G401 (cell line): ENCODE data around the gene NCOA4. TPM values are rescaled to one million over a fixed set of nuclear protein-coding genes. Genes with fewer than 3 reads are reported as not detected.
"Not testable (repeated sequence)": the region's sequence is repeated elsewhere in the genome, so short reads cannot be mapped to it uniquely, and the experiment has no call there.

Source experiments
- DNase-seq: peaks from one replicate; pipeline ENCODE4 v3.0.0-alpha.2; 2015; ENCODE audit warnings: low spot score
- in situ Hi-C: cut with HindIII; loops from 2 replicates; pipeline ENCODE4 v1.10.0; 2016; ENCODE audit warnings: low sequenced_read_pairs, mixed read lengths
- total RNA-seq: library from RNA; depleted of rRNA; stranded (reverse); fragments of >200 nt; shearing (Covaris generic); gene quantifications from 2 replicates; pipeline ENCODE4 v1.2.3, GENCODE V29; 2014

The NCOA4 gene
- total RNA-seq, 1 experiment from 2014 or later: 105 TPM

GRCh38 chr10:46001187-46001756, 29.2 kb downstream of the NCOA4 start:
- in situ Hi-C loops: no loop called here
- no peak for DNase-seq

DNA sequence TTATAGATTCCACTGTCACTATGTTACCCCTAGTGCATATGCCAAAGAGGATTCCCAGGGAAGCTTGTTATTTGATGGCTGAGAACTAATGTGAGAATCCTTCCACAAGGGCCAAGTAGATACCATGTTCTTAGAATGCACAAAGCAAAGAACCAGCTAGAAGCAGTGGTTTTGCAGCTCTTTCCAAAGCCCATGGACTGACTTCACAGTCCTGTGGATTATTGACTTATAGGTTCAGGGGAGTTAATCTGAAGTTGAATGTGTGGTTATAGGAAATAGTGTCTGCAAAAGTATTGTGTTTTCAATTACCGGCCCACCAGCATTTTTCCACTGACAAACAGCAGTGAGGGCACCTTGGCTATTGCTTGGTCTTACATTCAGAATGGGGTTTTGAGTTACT, 29.9 kb downstream of the NCOA4 start:
- in situ Hi-C loops: no loop called here
- no peak for DNase-seq

DNA sequence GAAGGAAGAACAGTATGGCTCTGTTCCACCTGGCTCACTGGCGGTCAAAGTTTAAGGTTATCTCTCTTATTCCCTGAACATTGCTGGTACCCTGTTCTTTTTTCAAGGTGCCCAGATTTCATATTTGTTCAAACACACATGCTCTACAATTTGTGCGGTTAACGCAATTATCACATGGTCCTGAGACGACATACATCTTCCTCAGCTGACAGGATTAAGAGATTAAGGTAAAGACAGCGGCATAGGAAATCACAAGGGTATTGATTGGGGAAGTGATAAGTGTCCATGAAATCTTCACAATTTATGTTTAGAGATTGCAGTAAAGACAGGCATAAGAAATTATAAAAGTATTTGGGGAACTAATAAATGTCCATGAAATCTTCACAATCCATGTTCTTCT, 30.5 kb downstream of the NCOA4 start:
- in situ Hi-C loops, DNase-seq: not testable (repeated sequence)

GRCh38 chr10:45997994-45998763, 32.2 kb downstream of the NCOA4 start:
- no peak for DNase-seq
- in situ Hi-C loops: no loop called here

DNA sequence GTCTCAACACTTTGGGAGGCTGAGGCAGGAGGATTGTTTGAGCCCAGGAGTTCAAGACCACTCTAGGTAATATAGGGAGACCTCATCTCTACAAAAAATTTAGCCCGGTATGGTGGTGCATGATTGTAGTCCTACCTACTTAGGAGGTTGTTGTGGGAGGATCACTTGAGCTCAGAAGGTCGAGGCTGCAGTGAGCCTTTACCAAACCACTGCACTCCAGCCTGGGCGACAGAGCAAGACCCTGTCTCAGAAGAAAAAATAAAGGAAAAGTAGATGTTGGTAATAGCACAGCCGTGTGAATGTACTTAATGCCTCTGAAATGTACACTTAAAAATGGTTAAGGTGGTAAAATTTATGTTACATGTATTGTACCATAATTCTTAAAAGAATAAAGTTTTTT, 32.9 kb downstream of the NCOA4 start:
- in situ Hi-C loops: no loop called here
- DNase-seq: no peak

GRCh38 chr10:45985590-45985989, 44.8 kb downstream of the NCOA4 start:
- DNase-seq, in situ Hi-C loops: not testable (repeated sequence)

DNA sequence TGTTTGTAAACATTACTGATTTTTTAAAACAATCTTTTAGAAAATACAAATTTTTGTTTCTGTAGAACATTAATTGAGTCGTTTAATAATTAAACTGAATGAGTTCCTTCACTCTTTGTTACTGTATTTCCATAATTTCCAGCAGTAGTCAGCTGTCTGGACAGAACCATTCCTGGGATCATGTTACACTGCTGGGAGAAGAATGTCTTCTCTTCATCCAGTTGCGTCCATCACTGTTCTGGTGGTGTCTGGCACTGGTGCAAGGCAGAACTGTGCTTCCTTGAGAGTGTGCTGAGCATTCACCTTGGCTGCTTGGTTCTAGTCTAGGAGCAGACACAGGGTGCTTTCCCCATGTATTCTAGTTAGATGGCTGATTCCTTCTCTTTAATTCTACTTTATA, 46.0 kb downstream of the NCOA4 start:
- in situ Hi-C loops, DNase-seq: not testable (repeated sequence)

GRCh38 chr10:45983538-45984186, 46.8 kb downstream of the NCOA4 start:
- DNase-seq: peak; percentile 34
- in situ Hi-C loops: not testable (repeated sequence)

DNA sequence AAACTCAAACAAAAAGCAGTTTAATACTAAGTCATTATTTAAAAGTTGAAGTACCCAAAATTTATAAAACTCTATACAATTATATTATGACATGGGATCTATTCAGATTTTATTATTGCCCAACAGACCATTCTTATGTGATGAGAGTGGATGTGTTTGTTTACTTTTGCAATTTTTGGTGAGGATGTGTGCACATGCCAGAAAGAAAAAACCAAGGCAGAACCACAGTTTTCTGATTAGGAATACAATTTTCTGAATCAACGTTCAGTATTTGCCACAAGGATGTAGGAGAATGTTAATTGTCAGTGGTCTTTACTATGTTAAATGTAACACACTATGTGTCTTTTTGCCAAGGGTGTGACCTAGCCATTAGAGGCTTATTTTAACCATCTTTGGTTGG, 49.1 kb downstream of the NCOA4 start:
- DNase-seq, in situ Hi-C loops: not testable (repeated sequence)

- in situ Hi-C loops: not testable (repeated sequence)
Measured at GRCh38 chr10:45978554-45978953, 51.9 kb downstream of the NCOA4 start.

DNA sequence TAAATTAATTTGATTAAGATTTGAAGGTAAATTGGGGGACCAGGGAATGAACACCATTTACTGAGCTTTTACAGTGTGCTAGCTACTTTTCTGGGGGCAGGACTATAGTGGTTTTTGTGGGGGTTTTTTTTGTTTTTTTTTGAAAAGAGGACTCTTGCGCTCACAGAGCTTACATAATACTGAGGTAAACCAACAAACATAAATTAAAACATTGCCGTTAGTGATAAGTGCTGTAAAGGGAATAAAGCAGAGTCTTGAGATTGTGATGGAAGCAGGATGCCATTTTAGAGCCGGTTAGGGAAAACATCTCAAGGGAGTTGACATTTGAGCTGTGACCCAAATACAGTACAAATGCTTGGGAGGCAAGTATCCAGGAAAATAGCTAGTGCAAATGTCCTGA, 56.4 kb downstream of the NCOA4 start:
- in situ Hi-C loops, DNase-seq: not testable (repeated sequence)

More at GRCh38 chr10:45978554-45978953, 51.9 kb downstream of the NCOA4 start:
- DNase-seq: not testable (repeated sequence)

GRCh38 chr10:45972813-45973169, 57.6 kb downstream of the NCOA4 start:
- in situ Hi-C loops: not testable (repeated sequence)
- DNase-seq: peak; percentile 6

DNA sequence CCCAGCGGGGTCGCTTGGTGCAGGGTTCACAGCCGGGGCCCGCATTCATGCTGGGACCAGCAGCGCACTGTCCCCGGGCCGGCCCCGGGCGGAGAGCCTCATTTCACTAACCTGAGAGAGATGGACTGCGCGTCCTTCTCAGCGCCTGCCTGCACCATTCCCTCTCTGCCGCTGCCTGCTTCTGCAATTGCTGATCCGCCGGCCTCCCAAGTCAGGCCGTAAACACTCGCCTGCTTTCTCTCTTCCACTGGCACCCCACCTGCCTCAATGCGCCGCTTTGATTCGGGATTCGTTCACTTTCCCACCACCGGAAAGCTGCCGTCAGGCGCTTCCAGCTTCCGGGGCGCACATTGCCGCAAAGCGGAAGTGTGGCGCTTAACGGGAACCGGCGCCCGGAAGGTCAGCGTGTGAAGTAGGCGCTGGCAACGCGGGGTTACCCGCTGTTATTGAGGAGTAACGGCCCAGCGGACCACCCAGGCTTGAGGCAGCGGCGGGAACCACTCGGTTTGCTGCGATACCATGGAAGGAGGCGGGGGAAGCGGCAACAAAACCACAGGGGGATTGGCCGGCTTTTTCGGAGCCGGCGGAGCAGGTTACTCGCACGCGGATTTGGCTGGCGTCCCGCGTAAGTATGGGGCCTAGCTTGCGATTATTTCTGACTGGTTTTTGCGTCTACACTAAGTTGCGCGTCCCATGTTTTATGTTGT, 58.2 kb downstream of the NCOA4 start, which contains the start of gene TIMM23:
TIMM23 (plus strand) TSS at position 384 of the 707 bp plus-strand sequence; CDS start at position 520, 136 bp downstream.
- DNase-seq: peak; percentile 83
- in situ Hi-C loops: not testable (repeated sequence)

DNA sequence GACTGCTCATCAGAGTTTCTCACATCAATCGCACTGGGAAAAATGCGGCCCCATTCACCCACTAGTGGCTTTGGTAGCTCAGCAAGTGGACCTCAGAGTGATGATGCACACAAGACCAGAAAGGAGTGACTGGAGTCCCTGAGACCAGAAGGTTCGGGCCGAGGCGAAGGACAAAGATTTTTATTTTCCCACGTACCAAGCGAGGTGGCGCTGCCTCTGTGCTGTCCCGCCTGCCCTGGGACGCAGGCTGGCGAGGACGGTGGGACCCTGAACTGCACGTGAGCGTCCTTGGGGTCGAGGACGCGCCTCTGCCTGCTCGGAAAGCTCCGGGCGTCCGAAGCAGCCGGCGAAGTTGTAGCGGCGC, 58.7 kb downstream of the NCOA4 start:
- peak; percentile 2 for DNase-seq
- in situ Hi-C loops: not testable (repeated sequence)

DNA sequence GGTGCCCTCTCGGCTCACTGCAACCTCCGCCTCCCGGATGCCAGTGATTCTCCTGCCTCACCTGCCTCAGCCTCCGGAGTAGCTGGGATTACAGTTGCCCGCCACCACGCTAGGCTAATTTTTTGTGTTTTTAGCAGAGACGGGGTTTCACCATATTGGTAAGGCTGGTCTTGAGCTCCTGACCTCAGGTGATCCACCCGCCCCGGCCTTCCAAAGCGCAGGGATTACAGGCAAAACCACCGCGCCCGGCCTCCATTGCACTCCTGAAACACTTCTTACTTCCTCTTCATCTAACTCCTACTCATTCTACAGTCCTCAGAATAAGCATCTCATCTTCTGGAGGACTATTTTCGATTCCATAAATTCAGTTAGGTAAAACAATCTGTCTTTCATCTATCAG, 59.4 kb downstream of the NCOA4 start:
- in situ Hi-C loops, DNase-seq: not testable (repeated sequence)

- DNase-seq, in situ Hi-C loops: not testable (repeated sequence)
Measured at GRCh38 chr10:45962686-45963452, 67.6 kb downstream of the NCOA4 start.

- in situ Hi-C loops, DNase-seq: not testable (repeated sequence)
Measured at GRCh38 chr10:45957928-45958327, 72.5 kb downstream of the NCOA4 start.

DNA sequence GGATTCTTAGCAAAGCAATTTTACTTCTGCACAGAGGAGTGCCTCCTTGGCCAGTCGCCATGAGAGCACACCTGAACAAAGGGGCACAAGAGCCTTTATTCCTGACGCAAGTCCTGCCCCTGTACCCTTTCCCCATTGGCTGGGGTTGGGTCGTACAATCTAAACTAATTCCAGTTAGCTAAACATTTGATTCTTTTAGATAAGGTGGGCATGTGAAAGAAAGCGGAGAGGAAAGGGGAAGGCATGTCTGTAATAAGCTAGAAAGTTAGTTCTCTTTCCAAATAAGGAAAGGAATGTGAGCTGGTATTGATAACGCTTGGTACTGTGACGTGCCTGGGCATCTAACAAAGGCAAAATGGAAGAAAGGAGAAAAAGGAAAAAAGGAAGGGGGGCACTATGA, 73.8 kb downstream of the NCOA4 start:
- DNase-seq, in situ Hi-C loops: not testable (repeated sequence)
